ENCODE measurements around the gene GLRA1.
"Not testable (repeated sequence)": the region's sequence is repeated elsewhere in the genome, so short reads cannot be mapped to it uniquely, and the experiment has no call there.

GLRA1 gene

GRCh38 chr5:151811593-151812321 is 112.9 kb downstream of the GLRA1 start:
- no peak for DNase-seq

DNA sequence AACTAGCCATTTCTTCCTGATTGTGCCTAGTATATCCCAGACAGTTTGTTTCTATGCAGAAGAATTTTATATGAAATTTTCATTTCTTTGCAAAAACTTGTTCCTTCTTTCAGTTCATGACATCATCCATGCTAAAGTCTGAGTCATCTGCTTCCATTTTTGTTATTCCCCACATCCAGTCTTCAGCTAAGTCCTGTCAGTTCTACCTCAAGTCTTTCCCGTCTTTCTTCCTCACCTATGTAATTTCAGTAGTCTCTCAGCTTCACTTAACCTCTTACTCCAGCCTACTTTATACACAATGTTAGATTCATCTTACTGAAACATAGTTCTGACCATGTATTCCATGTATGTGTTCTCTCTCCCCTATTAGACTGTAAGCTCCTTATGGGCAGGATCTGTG is 113.8 kb downstream of the GLRA1 start:
- no peak for DNase-seq

- no peak for DNase-seq
Observed at GRCh38 chr5:151810449-151810848, 114.2 kb downstream of the GLRA1 start.

GRCh38 chr5:151808451-151809169 is 116.0 kb downstream of the GLRA1 start:
- no peak for DNase-seq

DNA sequence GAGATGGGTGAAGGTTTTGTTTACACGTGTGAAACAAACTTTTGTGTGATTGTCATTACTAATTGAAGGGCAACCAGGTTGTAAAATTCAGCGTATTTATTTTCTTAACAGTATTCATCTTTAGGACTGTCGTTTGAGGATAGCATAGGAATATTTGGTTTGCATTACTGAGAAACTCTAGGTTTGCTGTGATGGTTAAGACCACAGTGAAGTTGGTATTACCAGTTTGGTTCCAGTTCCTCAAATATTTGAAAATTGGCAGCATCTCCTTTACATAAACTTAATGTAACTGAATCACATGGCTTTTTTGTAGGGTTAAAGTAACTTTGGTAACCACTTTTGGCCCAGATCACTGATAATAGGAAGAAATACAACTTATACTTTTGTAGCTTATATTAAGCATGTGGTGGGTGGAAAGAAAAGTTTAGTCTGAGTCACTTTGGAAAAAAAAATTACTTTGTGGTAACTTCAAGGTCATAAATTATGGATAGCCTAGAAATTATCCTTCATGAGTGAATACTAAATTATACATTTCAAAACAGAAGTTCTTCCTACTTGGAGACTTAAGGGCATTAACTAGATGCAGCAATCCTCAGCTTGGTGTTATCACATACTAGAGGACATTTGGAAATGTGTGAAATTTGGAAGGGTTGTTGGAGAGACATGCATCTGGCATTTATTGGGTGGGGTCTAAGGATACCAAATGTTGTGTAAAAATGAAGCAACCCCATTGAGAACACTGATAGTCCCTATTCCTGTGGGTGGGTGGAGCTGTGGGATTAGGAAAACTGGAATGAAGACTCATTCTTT is 119.0 kb downstream of the GLRA1 start:
- DNase-seq: no peak

DNA sequence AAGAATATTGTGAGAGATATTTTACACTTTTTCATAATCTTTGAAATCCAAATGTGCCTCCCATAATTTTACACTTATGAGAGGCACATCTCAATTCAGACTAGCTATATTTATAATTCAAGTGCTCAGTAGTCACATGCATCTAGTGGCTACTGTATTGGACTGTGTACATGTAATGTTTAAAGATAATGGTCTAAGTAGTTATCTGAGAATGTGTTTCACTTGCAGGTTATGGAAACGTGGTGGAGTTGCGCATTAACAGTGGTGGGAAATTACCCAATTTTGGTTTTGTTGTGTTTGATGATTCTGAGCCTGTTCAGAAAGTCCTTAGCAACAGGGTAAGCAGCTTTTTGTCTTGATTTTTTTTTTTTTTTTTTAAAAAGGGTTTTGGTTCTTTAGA is 124.1 kb downstream of the GLRA1 start:
- no peak for DNase-seq

DNA sequence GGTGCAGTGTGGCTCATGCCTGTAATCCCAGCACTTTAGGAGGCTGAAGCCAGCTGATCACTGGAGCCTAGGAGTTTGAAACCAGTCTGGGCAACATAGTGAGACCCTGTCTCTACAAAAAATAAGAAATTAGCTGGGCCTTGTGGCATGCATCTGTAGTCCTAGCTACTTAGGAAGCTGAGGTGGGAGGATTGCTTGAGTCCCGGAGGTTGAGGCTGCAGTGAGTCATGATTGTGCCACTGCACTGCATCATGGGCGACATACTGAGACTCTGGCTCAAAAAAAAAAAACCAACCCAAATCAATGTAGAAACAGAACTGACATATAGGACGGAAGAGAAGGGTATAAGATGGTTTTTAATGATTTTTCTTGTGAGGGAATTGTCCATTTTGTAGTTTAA is 125.2 kb downstream of the GLRA1 start:
- no peak for DNase-seq

DNA sequence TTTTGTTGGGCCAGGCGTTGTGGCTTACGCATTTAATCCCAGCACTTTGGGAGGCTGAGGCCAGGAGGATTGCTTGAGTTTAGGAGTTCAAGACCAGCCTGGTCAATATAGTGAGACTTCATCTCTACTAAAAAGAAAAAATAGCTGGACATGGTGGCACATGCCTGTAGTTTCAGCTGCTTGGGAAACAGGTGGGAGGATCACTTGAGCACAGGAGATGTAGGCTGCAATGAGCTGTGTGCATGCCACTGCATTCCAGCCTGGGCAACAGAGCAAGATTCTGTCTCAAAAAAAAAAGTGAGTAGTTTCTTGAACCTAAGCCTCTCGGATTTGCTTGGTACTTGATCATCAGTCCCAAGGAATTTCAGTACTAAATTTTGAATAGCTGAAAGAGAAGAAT is 126.0 kb downstream of the GLRA1 start:
- no peak for DNase-seq

DNA sequence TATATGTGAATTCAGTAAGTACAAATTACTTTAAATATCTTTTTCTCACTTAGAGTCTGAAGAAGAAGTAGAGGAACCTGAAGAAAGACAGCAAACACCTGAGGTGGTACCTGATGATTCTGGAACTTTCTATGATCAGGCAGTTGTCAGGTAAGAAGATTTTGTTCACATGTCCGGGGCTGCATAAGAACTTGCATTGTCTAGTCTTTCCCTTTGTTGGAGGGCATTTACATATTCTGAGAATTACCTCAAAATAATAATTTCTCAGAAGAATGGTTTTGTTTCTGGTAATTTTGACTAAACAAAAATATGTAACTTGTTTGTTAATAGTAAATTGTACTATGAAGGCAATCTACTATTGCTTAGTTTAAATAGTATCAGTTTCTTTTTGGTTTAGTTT is 129.2 kb downstream of the GLRA1 start:
- DNase-seq: no peak

DNA sequence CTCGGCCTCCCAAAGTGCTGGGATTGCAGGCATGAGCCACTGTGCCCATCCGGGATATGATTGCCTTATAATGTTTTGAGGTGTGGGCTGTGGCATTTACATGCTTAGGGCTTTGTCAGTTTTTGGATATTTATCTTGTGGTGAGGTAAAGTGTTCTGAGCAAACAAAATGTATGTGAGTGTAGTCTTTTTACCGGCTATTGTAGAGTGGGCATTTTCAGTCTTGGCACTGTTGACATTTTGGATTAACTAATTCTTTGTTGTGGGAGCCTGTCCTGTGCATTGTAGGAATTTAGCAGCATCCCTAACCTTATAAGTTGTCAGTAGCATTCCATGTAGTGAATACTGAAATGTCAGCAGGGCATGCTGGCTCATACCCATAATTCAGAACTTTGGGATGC is 131.3 kb downstream of the GLRA1 start:
- DNase-seq: no peak

- DNase-seq: no peak
Observed at GRCh38 chr5:151787817-151788216, 136.8 kb downstream of the GLRA1 start.

DNA sequence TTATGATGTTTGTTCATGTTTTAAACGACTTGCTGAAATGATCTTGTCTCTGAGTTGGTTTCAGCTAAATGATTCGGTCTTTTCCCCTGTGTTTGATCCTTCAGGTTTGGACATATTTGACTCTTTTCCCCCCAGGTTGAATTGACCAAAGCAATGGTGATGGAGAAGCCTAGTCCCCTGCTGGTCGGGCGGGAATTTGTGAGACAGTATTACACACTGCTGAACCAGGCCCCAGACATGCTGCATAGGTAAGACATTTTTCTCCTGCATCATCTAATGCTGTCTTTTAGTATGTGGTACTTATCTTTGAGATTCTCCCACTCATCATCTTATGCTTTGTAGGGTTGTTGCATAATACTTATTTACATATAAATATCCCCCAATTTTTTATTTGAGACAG is 138.2 kb downstream of the GLRA1 start:
- DNase-seq: no peak

- DNase-seq: no peak
Observed at GRCh38 chr5:151784141-151784540, 140.5 kb downstream of the GLRA1 start.

- DNase-seq: not testable (repeated sequence)
Observed at GRCh38 chr5:151783664-151784063, 141.0 kb downstream of the GLRA1 start.

- DNase-seq: no peak
Observed at GRCh38 chr5:151781201-151781600, 143.4 kb downstream of the GLRA1 start.

DNA sequence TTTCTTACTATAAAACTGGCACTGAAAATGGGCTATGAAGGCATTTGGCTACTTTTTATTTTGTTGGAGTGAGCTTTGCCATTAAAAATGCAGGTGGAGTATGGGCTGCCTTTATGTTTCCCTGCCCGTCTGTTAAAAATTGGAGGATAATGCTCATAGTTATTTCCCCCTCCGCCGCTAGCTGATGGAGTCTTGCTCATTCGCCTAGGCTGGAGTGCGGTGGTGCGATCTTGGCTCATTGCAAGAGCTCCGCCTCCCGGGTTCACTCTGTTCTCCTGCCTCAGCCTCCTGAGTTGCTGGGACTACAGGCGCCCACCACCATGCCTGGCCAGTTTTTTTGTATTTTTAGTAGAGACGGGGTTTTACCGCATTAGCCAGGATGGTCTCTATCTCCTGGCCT is 144.3 kb downstream of the GLRA1 start:
- no peak for DNase-seq

GRCh38 chr5:151779531-151780125 is 145.0 kb downstream of the GLRA1 start:
- DNase-seq: no peak

- DNase-seq: no peak
Observed at GRCh38 chr5:151775025-151775606, 149.5 kb downstream of the GLRA1 start.

- no peak for DNase-seq
Observed at GRCh38 chr5:151773951-151774350, 150.7 kb downstream of the GLRA1 start.

GRCh38 chr5:151772846-151773561 is 151.6 kb downstream of the GLRA1 start:
- DNase-seq: no peak

All from activated CD4-positive, alpha-beta T cell treated with anti-CD3 and anti-CD28 coated beads, Interleukin-2, amount 50 U/mL, for 1 hour (primary cell).